ENCODE results near the gene BPTF.
"Not testable (repeated sequence)": the region's sequence is repeated elsewhere in the genome, so short reads cannot be mapped to it uniquely, and the experiment has no call there.

BPTF gene, protein sequence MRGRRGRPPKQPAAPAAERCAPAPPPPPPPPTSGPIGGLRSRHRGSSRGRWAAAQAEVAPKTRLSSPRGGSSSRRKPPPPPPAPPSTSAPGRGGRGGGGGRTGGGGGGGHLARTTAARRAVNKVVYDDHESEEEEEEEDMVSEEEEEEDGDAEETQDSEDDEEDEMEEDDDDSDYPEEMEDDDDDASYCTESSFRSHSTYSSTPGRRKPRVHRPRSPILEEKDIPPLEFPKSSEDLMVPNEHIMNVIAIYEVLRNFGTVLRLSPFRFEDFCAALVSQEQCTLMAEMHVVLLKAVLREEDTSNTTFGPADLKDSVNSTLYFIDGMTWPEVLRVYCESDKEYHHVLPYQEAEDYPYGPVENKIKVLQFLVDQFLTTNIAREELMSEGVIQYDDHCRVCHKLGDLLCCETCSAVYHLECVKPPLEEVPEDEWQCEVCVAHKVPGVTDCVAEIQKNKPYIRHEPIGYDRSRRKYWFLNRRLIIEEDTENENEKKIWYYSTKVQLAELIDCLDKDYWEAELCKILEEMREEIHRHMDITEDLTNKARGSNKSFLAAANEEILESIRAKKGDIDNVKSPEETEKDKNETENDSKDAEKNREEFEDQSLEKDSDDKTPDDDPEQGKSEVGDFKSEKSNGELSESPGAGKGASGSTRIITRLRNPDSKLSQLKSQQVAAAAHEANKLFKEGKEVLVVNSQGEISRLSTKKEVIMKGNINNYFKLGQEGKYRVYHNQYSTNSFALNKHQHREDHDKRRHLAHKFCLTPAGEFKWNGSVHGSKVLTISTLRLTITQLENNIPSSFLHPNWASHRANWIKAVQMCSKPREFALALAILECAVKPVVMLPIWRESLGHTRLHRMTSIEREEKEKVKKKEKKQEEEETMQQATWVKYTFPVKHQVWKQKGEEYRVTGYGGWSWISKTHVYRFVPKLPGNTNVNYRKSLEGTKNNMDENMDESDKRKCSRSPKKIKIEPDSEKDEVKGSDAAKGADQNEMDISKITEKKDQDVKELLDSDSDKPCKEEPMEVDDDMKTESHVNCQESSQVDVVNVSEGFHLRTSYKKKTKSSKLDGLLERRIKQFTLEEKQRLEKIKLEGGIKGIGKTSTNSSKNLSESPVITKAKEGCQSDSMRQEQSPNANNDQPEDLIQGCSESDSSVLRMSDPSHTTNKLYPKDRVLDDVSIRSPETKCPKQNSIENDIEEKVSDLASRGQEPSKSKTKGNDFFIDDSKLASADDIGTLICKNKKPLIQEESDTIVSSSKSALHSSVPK (N-terminal part only)

DNA sequence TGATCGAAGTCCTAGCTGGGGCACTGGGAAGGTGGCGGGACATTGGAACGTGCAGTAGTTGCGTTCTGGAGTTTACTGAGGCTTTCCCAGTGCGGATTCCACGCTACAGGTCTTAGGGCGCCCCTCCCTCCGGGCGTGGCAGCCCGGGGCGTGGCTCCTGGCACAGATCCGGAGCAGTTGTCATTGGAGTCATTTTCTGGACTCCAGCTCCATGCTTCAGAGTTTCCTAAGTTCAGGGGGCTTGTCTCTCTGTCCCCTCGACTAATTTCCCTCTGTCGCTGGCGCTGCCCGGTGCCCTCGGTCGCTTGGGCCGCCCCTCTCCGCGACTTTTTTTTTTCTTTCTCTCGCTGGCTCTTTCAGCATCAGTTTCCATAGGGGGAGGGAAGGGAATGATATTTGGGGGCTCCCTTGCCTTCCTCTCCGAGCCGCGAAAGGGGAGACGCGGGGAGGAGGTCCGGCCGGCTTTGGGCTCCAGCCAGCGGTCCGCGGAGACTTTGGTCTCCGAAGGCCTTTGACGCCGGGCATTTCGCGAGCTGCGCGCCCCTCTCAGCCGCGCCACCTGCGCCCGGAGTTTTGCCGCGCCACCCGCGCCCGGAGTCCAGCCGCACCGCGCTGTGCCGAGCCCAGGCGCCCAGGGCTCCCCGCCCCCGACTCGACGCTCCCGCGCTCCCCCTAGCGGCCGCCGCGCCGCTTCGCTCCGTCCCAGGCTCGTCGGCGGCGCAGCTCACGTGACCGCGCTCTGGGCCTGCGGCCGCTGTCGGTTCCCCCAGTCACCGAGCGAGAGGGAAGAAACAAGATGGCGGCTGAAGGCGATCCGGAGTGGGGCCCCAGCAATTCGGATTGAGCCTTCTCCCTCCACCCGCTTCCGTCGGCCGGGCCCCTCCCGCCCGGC lies at the start of gene BPTF:
TSS of gene BPTF (plus strand) at position 769 of the 892 bp plus-strand sequence. CDS start 222 bp downstream, outside the sequence.
- DNase-seq = peak; percentile 92 to 93

DNA sequence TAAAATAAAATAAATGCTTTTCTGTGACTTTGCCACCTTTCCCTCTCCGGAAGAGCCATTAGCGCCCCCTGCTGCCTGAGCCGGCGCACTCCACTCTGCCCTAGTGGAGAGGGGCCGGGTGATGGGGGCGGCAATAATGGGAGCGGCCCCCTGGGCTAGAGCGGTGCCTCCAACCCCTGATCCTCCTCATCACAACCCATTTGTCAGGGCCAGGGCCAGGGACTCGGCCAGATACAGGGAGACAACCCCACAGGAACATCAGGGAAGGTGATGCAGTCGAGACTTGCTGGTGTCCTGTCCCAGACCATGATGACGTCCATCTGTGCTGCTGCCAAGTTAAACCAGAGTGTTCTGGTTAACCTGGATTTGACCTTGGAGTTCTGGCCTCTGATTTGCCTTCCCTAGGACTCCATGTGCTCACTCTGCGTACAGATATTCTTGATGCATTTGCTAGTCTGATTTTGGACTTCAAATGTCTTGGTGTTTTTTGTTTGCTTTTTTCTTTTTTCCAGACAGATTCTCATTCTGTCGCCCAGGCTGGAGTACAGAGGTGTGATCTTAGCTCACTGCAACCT lies 46.1 kb upstream of the BPTF start:
- DNase-seq = peak; percentile 16 to 21

DNA sequence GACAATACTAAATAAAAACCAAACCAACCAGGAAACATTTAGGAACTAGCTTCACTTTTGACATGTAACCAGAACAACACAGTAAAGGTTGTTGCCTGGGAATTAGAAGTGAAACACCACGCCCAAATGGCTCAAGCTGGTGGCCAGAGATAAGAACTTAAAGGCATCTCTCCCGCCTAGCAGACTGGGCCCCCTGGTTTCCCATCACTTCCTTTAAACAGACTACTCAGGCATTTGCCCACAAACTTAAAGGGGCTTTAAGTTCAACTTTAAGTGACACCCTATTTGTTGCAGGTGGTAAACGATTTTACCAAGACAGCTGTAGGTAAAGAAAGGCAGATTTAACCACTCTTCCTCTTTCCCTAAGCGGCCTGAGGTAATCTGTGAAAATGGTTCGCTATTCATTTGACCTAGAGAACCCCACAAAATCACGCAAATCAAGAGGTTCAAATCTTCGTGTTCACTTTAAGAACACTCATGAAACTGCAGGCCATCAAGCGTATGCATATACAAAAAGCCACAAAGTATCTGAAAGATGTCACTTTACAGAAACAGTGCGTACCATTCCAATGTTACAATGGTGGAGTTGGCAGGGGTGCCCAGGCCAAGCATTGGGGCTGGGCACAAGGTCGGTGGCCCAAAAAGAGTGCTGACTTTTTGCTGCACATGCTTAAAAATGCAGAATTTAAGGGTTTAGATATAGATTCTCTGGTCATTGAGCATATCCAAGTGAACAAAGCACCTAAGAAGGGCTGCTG lies 40.8 kb upstream of the BPTF start:
- no peak for DNase-seq

DNA sequence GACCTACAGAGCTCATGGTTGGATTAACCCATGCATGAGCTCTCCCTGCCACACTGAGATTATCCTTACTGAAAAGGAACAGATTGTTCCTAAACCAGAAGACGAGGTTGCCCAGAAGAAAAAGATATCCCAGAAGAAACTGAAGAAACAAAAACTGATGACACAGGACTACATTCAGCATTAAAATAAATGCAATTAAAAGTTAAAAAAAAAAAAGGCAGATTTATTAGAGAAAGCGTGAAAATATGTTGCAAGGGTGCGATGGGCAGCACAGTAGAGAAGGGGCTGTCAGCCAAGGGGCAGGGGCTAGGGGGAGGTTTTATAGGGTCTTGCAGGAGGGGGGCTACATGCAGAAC lies 40.2 kb upstream of the BPTF start:
- DNase-seq = no peak

DNA sequence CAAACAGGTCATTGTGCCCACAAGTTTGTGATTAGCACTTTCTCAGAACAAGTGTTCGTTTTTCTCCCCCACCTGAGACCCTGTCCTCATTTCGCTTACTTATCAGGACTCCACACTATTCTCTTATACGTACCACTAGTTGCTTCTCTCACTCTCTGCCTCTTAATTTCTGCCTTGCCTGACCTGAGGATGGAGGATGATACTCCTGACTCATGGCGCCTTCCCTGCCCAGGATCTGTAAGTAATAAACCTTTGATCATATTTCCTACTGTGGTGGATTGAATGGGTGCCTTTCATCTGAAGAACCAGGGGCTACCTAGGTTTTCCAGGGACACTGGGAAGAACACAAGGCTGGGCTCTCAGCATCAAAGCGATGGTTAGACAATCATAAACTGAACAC lies 39.8 kb upstream of the BPTF start:
- no peak for DNase-seq

DNA sequence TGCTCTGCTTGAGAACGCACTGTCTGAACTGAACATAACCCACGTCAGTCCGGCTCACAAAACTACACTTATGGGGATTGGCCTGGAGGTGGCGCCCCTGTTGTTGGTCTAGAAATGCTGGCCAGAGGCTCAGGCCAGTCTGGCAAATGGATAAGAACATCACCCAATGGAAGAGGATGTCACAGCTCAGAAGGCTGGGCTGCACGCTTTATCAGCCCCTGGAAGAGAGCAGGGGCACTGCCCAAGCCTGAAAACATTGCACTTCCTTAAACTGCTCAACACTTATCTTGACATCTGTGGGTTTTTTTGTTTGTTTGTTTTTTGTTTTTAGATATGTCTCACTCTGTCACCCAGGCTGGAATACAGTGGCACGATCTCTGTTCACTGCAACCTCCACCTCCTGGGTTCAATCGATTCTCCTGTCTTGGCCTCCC lies 24.8 kb upstream of the BPTF start:
- DNase-seq = peak; percentile 56 to 74

DNA sequence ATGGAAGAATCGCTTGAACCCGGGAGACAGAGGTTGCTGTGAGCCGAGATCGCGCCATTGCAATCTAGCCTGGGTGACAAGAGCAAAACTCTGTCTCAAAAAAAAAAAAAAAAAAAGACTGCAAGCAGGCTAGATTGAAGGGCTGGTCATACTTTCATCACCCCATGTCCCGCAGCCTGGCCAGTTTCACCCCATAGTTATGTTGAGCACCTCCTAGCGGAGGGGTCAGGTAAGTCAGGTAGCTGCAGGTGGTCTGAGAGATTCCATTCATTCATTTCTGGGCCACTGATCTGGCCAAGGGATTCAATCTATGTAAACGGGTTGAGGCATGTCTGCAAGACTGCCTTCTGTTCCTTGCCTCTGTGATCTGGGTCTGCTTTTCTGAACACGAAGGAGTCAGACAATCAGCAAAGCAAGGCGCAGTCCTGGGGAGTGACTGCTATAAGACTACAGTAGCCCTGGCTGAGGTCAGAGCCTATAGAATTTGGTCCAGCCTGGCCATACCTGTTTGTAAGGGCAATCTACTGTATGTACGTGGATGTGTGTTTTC lies 23.6 kb upstream of the BPTF start:
- no peak for DNase-seq

DNA sequence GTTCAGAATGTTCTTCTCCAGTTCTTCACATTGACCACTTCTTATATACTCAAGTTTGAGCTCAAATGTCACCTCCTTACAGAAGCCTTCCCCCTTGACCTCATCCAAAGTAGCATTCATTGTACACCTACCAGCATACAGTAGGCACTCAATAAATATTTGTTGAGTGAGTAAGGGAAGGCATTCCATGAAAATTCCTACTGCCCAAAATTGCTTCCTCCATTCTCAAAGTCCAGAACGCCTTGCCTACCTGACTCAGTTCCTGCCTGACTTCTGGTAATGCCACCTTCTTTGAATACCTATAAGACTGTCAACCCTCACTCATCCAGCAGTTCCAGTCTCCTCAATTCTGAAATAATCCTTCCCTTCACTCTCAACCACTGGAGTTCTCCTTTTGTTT lies 14.8 kb upstream of the BPTF start:
- no peak for DNase-seq

DNA sequence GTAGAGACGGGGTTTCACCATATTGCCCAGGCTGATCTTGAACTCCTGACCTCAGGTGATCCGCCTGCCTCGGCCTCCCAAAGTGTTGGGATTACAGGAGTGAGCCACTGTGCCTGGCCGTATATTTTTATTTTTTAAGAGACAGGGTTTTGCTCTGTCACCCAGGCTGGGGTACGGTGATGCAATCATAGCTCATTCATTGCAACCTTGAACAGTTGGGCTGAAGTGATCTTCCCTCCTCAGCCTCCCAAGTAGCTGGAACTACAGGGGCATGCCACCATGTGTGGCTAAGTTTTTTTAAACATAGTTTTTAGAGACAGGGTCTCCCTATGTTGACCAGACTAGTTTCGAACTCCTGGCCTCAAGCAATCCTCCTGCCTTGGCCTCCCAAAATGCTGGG lies 12.9 kb upstream of the BPTF start:
- DNase-seq = not testable (repeated sequence)

DNA sequence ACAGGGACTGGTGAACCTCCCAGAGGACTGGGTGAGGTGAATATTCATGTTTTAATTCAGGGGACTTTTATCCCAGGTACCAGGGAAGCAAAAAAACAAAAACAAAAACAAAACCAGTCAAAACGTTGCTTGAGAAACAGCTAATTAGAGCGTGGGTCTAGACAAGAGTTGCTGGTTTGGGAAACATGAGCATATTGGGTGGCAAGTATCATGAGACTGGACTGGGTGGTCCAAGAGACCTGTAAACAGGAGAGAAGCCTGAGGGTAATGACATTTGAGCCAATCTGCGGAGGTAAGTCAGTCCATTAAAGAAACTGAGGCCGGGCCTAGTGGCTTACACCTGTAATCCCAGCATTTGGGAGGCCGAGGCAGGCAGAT lies 11.5 kb upstream of the BPTF start:
- no peak for DNase-seq

DNA sequence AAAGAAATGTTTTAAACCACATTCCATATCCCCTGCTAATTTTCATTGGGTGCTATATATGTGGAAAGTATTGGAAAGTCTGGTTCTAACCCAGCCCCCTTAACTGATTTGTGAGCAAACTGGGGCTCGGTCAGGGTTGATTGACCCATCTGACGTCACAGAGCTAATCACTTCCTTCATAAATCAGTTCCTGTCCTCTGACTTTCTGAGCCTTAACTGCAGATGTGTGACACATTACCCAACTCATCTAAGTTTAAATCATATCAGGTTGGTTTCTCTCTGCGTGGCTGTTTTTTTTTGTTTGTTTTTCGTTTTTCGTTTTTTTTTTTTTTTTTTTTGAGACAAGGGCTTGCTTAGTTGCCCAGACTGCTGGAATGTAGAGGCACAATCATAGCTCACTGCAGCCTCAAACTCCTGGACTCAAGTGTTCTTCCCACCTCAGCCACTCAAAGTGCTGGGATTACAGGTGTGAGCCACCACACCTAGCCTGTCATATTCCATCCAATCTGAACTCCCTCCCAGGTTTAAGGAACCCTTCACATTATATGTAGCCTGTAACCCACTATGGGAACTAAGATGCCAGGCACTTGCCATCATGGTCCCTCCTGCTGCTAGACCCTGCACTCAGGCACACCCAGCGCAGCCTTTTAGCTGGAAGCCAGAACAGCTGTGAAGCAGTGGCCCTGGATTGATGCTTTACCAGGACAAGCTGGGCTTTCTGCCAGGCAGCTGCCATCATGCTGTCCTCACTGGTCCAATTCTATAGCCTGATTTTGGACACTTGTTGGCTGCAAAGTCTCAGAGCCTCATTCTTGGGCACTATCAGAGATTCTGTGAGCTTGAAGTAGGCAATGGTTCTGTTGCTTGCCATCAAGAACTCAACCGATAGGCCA lies 6.9 kb upstream of the BPTF start:
- DNase-seq = peak in 1 of 2 donors; percentile 51

DNA sequence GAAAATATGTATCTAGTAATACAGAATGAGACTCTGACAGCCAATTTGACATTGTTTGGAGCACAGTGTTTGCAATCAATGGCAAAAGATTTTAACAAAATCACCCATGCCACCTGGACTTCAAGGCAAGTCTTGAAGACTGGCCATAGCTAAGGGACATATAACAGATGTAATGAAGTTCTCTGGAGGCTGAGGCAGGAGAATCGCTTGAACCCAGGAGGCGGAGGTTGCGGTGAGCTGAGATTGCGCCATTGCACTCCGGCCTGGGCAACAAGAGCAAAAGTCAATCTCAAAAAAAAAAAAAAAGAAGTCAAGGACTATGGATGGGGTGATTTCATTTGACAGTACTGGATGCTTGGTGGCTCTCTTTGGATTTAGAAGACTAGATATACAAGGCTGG lies 5.6 kb upstream of the BPTF start:
- no peak for DNase-seq

DNA sequence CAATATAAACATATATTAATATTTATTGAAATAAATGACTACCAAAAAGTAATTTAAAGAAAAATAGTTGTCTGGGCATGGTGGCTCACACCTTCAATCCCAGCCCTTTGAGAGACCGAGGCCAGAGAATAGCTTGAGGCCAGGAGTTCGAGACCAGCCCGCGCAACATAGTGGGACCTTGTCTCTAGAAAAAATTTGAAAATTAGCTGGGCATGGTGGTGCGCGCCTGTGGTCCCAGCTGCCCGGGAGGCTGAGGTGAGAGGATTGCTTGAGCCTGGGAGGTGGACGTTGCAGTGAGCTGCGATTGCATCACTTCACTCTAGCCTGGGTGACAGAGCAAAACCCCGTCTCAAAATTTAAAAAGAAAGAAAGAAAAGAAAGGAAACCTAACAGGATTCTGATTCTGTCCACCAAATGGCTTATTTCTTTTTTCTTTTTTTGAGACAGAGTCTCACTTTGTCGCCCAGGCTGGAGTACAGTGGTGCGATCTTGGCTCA lies 3.4 kb upstream of the BPTF start:
- no peak for DNase-seq

DNA sequence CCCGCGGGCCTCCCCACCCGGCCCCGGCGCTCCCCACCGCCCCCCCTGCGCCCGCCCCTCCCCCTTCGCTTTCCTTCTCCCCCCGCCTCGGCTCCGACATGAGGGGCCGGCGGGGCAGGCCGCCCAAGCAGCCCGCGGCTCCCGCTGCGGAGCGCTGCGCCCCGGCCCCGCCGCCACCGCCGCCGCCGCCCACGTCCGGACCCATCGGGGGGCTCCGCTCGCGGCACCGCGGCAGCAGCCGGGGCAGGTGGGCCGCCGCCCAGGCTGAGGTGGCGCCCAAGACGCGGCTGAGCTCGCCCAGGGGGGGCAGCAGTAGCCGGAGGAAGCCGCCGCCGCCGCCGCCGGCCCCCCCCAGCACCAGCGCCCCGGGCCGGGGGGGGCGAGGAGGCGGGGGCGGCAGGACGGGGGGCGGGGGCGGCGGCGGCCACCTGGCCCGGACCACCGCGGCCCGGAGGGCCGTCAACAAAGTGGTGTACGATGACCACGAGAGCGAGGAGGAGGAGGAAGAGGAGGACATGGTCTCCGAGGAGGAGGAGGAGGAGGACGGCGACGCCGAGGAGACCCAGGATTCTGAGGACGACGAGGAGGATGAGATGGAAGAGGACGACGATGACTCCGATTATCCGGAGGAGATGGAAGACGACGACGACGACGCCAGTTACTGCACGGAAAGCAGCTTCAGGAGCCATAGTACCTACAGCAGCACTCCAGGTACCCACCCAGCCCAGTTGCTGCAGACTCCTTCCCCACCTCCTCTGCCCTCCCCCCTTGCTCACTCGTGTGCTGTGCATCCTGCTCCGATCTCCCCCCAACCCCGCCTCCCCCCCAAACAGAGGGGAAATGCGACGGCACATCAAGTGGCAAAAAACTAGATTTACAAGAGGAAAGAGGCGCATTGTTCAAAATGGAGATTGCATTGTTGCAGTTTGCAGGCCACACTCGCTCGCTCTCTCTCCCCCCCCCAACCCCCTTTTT lies 611 bp downstream of the BPTF start:
- peak; percentile 71 for DNase-seq

DNA sequence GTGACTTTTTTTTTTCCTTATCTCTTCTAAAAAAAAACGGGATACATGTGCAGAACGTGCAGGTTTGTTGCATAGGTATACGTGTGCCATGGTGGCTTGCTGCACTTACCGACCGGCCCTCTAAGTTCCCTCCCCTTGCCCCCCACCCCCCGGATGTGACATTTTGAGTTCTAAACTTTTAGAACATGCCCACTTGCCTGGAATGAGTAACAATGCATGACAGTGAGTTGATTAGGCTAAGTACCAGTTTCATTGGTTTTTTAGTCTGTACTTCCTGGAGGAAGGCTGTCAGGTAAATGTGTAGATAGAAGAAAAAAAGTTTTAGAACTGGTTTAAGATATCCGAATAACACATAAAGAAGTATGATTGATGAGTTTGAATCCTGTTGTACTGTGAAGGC lies 4.0 kb downstream of the BPTF start:
- DNase-seq = peak in 1 of 2 donors; percentile 32

DNA sequence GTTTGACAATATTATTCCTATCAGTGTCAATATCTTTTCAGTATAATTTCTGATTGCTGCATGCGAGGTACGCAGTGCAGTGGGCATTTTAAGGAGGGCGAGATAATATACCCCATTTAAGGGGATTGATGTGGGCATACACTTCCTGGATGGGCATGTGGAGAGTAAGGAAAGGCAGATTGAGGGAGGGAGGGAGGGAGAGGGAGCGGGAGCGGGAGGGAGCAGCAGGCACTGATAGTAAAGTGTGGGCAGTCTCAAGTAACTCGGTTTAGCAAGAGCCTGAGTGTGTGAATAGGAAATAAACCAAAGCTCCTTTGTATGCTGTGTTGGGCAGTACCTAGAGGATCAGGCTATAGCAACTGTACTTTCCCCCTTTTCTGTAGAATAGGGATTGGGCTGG lies 5.1 kb downstream of the BPTF start:
- no peak for DNase-seq

DNA sequence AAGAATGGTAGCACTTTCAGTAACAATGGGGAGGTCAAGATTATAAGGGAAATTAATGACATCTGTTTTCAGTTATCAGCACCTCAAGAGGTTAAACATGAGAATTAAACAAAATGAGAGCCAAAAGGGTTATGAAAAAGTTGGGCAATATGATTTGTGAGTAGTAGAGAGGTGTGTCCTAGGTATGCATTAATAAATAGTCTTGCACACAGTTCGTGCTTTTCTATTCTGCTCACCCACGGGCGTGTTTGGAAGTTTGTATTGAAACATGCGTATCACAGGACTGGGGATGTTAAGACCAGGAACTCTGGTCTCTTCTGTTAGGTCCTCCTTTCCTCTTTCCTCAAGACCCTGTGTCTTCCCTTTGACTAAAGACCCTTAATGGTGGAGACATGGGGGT lies 6.0 kb downstream of the BPTF start:
- DNase-seq = no peak

DNA sequence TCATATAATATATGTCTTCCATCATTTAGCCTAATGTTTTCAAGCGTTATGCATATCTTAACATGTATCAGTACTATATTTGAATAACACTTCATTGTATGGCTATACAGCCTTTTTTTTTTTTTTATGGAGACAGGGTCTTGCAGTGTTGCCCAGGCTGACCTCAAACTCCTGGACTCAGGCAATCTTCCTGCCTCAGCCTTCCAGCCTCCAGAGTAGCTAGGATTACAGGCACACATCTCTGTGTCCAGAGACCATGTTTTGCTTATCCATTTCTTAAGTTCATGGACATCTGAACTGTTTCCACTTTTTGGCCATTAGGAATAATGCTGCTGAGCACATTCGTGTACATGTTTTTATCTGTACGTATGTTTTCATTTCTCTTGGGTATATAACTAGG lies 7.8 kb downstream of the BPTF start:
- no peak for DNase-seq
